Upper lobe of left lung (tissue), 4 donors: Measurements from ENCODE around the gene EPS8.

ENCODE experiments used
- CTCF ChIP-seq, 6 experiments: fragments of 450-650 bp in 4 of 6; fragments of 200-600 bp in 2 of 6; sonication (generic) in 2 of 6; IDR thresholded peaks; one replicate each; pipeline ENCODE4 v1.5.1; 2016 to 2019; ENCODE audit warnings: antibody characterized with exemption in 6 of 6
- EP300 ChIP-seq, 4 donors: sonication (generic); formaldehyde crosslinking; IDR thresholded peaks; one replicate each; pipeline ENCODE4 v1.5.1; 2017; ENCODE audit warnings: antibody characterized with exemption in 4 of 4, control low read depth in 2 of 4
- POLR2A ChIP-seq, 4 donors: fragments of 450-650 bp; IDR thresholded peaks; one replicate each; pipeline ENCODE4 v1.5.1; 2016 to 2017; ENCODE audit warnings: antibody characterized with exemption in 4 of 4, mild to moderate bottlenecking in 2 of 4
- POLR2AphosphoS5 ChIP-seq, 2 donors: sonication (generic); formaldehyde crosslinking; IDR thresholded peaks; one replicate each; pipeline ENCODE4 v1.5.1; 2017; ENCODE audit warnings: antibody characterized with exemption in 2 of 2

GRCh38 chr12:15721316-15722115, 67.7 kb downstream of the EPS8 start:
- no peak for TF ChIP-seq CTCF (IDR thresholded peaks at IDR 0.05)
- no peak for TF ChIP-seq POLR2A (IDR thresholded peaks at IDR 0.05)
- no peak for TF ChIP-seq POLR2AphosphoS5 (IDR thresholded peaks at IDR 0.05)
- TF ChIP-seq EP300 (IDR thresholded peaks at IDR 0.05): no peak
